ACC112 (cell line): ENCODE data around the gene KRTAP4-1.
"Not testable (repeated sequence)": the region's sequence is repeated elsewhere in the genome, so short reads cannot be mapped to it uniquely, and the experiment has no call there.

Experiments used
- H2AFZ ChIP-seq: fragments of 200-600 bp; sonication (generic); one replicate; pipeline ENCODE4 v1.6.0; 2017; ENCODE audit warnings: antibody characterized with exemption, low read length; ENCODE audit not compliant: unreplicated experiment
- H3K27ac ChIP-seq: fragments of 200-600 bp; sonication (generic); 2 replicates; pipeline ENCODE4 v1.5.1; 2014; ENCODE audit warnings: low read depth, mild to moderate bottlenecking, antibody characterized with exemption, low read length, moderate library complexity
- H3K27me3 ChIP-seq: fragments of 200-600 bp; sonication (generic); 2 replicates; pipeline ENCODE4 v1.6.1; 2014; ENCODE audit warnings: mild to moderate bottlenecking, antibody characterized with exemption, low read length, moderate library complexity, mixed read lengths; ENCODE audit not compliant: insufficient read depth
- H3K36me3 ChIP-seq: fragments of 200-600 bp; sonication (generic); 2 replicates; pipeline ENCODE4 v1.6.1; 2016; ENCODE audit warnings: mild to moderate bottlenecking, antibody characterized with exemption, low read length, moderate library complexity, mixed read lengths; ENCODE audit not compliant: insufficient read depth
- H3K4me1 ChIP-seq: fragments of 200-600 bp; sonication (generic); one replicate; pipeline ENCODE4 v1.6.1; 2016; ENCODE audit warnings: low read length, mixed read lengths; ENCODE audit not compliant: insufficient read depth, unreplicated experiment, control insufficient read depth
- H3K4me3 ChIP-seq: fragments of 200-600 bp; sonication (generic); 2 replicates; pipeline ENCODE4 v1.5.1; 2014; ENCODE audit warnings: mild to moderate bottlenecking, low read depth, low read length
- H3K79me2 ChIP-seq: fragments of 200-600 bp; sonication (generic); one replicate; pipeline ENCODE4 v1.6.0; 2016; ENCODE audit warnings: low read length; ENCODE audit not compliant: control insufficient read depth, unreplicated experiment, insufficient read depth

KRTAP4-1 gene

GRCh38 chr17:41147531-41148204 is 37.0 kb downstream of the KRTAP4-1 start:
- Histone ChIP-seq H3K27me3 (no peaks in the 10 kb centered on the region), H3K4me1 (no peaks in the 10 kb centered on the region), H2AFZ (no peak overlapping the region), H3K27ac (no peak overlapping the region), H3K4me3 (no peak overlapping the region), H3K79me2 (no peaks in the 10 kb centered on the region), H3K36me3 (no peaks in the 10 kb centered on the region)

GRCh38 chr17:41145261-41145660 is 39.5 kb downstream of the KRTAP4-1 start:
- Histone ChIP-seq H3K27ac (no peak overlapping the region), H3K27me3 (no peaks in the 10 kb centered on the region), H3K4me1 (no peaks in the 10 kb centered on the region), H3K36me3 (no peaks in the 10 kb centered on the region), H2AFZ (no peak overlapping the region), H3K79me2 (no peaks in the 10 kb centered on the region), H3K4me3 (no peak overlapping the region)

- no peaks in the 10 kb centered on the region for H3K36me3 ChIP-seq
- no peak overlapping the region for H3K27ac ChIP-seq
- H3K4me1 ChIP-seq, result no peaks in the 10 kb centered on the region
- H3K79me2 ChIP-seq, result no peaks in the 10 kb centered on the region
- no peaks in the 10 kb centered on the region for H3K27me3 ChIP-seq
- no peak overlapping the region for H2AFZ ChIP-seq
- no peak overlapping the region for H3K4me3 ChIP-seq
These were observed 39.9 kb downstream of the KRTAP4-1 start for GRCh38 chr17:41144846-41145245.

- H3K27ac ChIP-seq, result peak overlapping the region; percentile 23
- H3K27me3 ChIP-seq, result no peaks in the 10 kb centered on the region
- no peaks in the 10 kb centered on the region for H3K4me1 ChIP-seq
- H3K36me3 ChIP-seq, result no peaks in the 10 kb centered on the region
- no peak overlapping the region for H2AFZ ChIP-seq
- H3K79me2 ChIP-seq, result no peaks in the 10 kb centered on the region
- H3K4me3 ChIP-seq, result no peak overlapping the region
These were observed 43.4 kb downstream of the KRTAP4-1 start for GRCh38 chr17:41141361-41141760.

- Histone ChIP-seq H3K4me1 (no peaks in the 10 kb centered on the region), H3K27ac (peak within 1 kb of the TSS; percentile 23), H3K36me3 (no peaks in the 10 kb centered on the region), H2AFZ (no peak within 1 kb of the TSS), H3K79me2 (no peaks in the 10 kb centered on the region), H3K4me3 (no peak within 1 kb of the TSS), H3K27me3 (no peaks in the 10 kb centered on the region)
These were observed 44.2 kb downstream of the KRTAP4-1 start, which contains the start of gene KRTAP4-6 for GRCh38 chr17:41140360-41141131. Gene KRTAP4-6, minus strand, starts transcription at chr17:41140544. Its CDS starts 57 bp downstream, at chr17:41140487.

GRCh38 chr17:41139865-41140264 is 44.8 kb downstream of the KRTAP4-1 start:
- H2AFZ ChIP-seq, H3K4me3 ChIP-seq, H3K4me1 ChIP-seq, H3K36me3 ChIP-seq, H3K79me2 ChIP-seq, H3K27ac ChIP-seq, H3K27me3 ChIP-seq: not testable (repeated sequence)
